RKO (cell line): ENCODE data around the gene RABGGTA.
"Not testable (repeated sequence)": the region's sequence is repeated elsewhere in the genome, so short reads cannot be mapped to it uniquely, and the experiment has no call there.

Experiments used
- DNase-seq: peaks from one replicate; pipeline ENCODE4 v3.0.0-alpha.2; 2016; ENCODE audit warnings: low spot score

Gene RABGGTA

GRCh38 chr14:24240110-24240918, 31.1 kb downstream of the RABGGTA start:
- no peak for DNase-seq

DNA sequence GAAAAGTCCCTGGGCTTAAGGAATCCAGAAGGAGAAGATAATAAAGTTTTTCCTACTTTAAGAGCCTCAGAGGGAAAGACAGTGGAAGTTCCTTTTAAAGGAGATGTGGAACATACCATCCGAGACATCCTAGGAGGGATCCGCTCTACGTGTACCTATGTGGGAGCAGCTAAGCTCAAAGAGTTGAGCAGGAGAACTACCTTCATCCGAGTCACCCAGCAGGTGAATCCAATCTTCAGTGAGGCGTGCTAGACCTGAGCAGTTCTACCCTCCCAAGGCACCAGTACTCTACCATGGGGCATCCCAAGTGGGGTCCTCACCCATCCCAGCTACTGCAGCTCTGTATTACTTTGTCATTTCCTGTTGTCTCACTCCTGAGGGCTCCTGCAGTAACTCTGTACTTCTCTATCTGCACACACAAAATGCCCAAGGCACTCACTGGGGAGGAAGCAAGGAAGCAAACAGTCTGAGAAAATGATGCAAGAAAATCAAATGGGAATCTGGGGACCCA, 32.8 kb downstream of the RABGGTA start:
- no peak for DNase-seq

DNA sequence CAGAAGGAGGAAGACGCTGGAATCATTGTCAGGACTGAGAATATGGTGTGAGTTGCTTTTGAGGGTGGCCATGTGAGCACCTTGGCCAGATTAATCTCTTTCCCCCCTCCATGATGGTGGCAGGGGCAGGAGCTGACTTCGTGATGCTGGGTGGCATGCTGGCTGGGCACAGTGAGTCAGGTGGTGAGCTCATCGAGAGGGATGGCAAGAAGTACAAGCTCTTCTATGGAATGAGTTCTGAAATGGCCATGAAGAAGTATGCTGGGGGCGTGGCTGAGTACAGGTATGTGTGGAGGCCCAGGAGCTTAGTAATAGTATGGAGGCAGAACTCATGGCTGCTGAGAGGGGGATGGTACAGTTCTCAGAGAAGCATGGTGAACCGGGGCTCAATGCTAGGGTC, 33.3 kb downstream of the RABGGTA start:
- no peak for DNase-seq

DNA sequence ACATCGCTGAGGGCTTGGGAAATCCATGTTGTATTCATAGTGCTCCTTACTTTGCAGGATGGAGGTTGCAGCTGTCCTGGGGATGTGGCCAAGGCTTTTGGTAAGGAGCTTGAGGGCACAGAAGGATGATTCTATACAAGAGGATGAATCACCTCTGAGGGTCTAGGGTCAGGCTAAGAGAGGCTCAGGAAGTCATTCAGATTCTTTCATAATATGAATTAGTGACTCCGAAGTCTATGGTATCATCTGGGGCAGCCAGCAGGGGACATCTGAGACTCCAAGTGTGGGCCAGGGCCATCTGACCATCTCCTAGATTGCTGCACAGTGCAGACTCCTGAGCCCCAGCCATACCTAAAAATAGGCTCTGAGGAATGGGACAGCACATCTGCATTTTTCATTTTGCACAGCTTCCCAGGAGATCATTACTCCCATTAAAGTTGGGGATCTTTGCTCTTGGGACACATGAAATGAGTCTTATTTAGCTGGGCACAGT, 33.9 kb downstream of the RABGGTA start:
- no peak for DNase-seq

DNA sequence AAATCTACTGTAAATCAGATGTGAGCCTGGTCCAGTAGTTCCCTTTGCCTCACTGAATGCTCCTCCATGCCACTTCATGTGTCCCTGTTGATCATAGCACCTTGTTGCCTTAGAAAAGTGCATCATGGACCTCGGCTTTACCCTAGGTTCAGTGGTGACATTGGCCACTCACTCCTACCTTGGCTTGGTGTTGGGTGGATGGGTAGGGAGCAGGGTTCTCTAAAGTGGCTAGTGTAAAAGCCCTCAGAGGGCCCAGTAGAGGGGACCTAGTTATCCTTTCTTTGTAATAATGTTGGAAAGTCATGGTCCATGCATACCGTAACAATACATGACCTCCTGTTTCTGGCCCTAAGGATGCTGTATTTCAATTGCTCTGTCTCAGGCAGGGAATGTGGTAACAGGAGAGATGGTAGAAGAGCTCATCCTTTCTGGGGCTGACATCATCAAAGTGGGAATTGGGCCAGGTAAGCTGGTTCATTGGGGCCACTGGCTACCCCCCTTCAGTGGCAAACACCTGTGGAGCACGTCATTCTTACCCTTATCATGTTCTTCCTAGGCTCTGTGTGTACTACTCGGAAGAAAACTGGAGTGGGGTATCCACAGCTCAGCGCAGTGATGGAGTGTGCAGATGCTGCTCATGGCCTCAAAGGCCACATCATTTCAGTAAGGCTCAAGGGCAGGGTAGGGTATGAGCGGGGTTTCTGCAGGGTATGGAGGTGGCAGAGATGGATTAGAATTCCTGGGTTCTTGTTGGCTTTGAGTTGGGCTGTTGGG, 34.5 kb downstream of the RABGGTA start:
- no peak for DNase-seq

GRCh38 chr14:24235804-24236688, 35.4 kb downstream of the RABGGTA start:
- DNase-seq, result no peak

- no peak for DNase-seq
Observed at GRCh38 chr14:24234095-24235005, 37.0 kb downstream of the RABGGTA start.

- DNase-seq, result peak; percentile 37
Observed at GRCh38 chr14:24233538-24233866, 37.9 kb downstream of the RABGGTA start.

- DNase-seq, result peak; percentile 41
Observed at GRCh38 chr14:24232645-24233537, 38.5 kb downstream of the RABGGTA start, which contains the start of gene GMPR2. Gene GMPR2, plus strand, starts transcription at chr14:24232929. Its CDS starts 325 bp downstream, at chr14:24233254.

GRCh38 chr14:24232121-24232644, 39.2 kb downstream of the RABGGTA start, which contains the start of gene NEDD8:
Gene NEDD8, minus strand, starts transcription at chr14:24232367. Its CDS starts 100 bp downstream, at chr14:24232267.
- peak; percentile 99 for DNase-seq

GRCh38 chr14:24231263-24232120, 39.9 kb downstream of the RABGGTA start:
- peak; percentile 23 for DNase-seq

- no peak for DNase-seq
Observed at GRCh38 chr14:24228902-24229301, 42.5 kb downstream of the RABGGTA start.

DNA sequence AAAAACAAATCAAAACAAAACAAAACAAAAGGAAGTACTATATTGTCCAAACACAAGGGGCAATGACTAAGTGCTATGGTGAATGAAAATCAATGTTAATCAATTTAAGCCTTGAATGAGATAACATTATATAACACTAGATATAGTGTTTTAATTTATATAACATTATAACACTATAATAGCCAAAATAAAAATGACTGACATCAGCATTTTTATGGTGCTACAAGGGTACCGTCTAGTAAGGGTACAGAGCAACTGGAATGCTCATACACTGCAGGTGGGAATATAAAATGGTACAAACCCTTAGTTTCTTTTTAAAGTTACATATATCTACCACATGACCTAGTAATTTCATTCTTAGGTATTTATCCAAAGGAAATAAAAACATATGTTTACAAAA, 44.9 kb downstream of the RABGGTA start:
- no peak for DNase-seq

GRCh38 chr14:24224618-24225071, 46.8 kb downstream of the RABGGTA start:
- DNase-seq, result peak; percentile 43

GRCh38 chr14:24222987-24223386, 48.4 kb downstream of the RABGGTA start:
- DNase-seq, result not testable (repeated sequence)

DNA sequence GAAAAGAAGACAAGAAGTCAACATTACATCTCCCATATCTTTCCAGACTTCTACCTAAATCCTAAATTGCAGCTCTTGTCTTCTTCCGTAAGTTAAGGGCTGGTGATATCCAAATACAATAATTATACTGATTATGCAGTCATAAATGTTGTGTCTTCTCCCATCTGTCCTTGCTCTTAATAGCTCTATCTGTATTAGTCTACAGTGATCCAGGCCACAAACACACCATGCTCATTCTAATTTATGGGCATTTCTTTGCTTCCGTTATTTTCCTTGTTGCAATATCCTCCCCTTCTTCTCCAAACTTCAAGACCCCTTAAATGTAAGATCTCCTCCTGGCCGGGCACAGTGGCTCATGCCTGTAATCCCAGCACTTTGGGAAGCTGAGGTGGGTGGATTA, 51.9 kb downstream of the RABGGTA start:
- DNase-seq, result no peak

GRCh38 chr14:24219080-24219479, 52.3 kb downstream of the RABGGTA start:
- no peak for DNase-seq

DNA sequence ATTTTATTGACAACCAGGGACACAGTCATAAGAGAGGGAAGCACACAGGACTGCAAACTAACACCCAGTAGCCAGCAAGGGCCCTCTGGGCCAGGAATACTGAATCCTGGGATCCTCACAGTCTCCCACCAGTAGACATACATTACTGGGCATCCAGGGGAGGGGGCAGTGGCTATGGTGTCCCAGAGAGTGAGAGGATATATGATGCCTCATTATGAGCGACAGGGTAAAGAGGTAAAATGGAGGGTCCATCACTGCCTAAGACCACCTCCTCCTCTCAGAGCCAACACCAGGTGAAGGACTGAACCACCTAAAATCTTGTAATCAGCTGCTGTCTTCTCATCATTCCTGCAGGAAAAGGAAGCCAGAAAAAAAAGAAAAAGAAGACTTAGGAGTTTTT, 54.5 kb downstream of the RABGGTA start:
- DNase-seq, result not testable (repeated sequence)
